Renal cortex interstitium (tissue), 15 donors: ENCODE measurements around the gene DIDO1. TPM values are rescaled to one million over a fixed set of nuclear protein-coding genes. Genes with fewer than 3 reads are reported as not detected.
A peak's percentile ranks its signal among the peaks of the same experiment; 100 is the strongest.

Source experiments
- DNase-seq, 11 donors: peaks; one replicate each; pipeline ENCODE4 v3.0.0-alpha.2; 2013; ENCODE audit warnings: low read depth in 9 of 11, low spot score in 4 of 11; ENCODE audit errors: extremely low read depth in 1 of 11
- long read RNA-seq, 16 experiments: transcript quantifications; one replicate each; lab custom pipeline, GENCODE V29; 2026
- polyA plus RNA-seq, 3 donors: library from polyadenylated mRNA; unstranded; fragments of 120-200 nt; gene quantifications; one replicate each; pipeline ENCODE4 v1.2.1, GENCODE V29; 2013; ENCODE audit not compliant: insufficient read length in 3 of 3

Gene DIDO1
- polyA plus RNA-seq, result 10 to 100 TPM; 61.4 to 74.1 (median 64.5) TPM
- long read RNA-seq, donor 1, partial matches to known transcripts, result 0 of 6 reads
- long read RNA-seq, donor 1, other reads (novel, unspliced or antisense), result 0 of 6 reads
- long read RNA-seq, donor 2, partial matches to known transcripts, result 41 of 44 reads
- long read RNA-seq, donor 2, other reads (novel, unspliced or antisense), result 0 of 44 reads
- long read RNA-seq, donor 3, full-length matches to known transcripts, result 11 of 11 reads
- long read RNA-seq, donor 3, partial matches to known transcripts, result 0 of 11 reads
- long read RNA-seq, donor 3, other reads (novel, unspliced or antisense), result 0 of 11 reads
- long read RNA-seq, donor 4, partial matches to known transcripts, result 60 of 88 reads
- long read RNA-seq, donor 4, other reads (novel, unspliced or antisense), result 24 of 88 reads
- long read RNA-seq, donor 5, transcript DIDO1-202 (6 exons, 2,707 nt), result major isoform, 12 of 102 reads
- long read RNA-seq, donor 5, partial matches to known transcripts, result 90 of 102 reads
- long read RNA-seq, donor 5, other reads (novel, unspliced or antisense), result 0 of 102 reads
- long read RNA-seq, donor 6, transcript DIDO1-202 (6 exons, 2,707 nt), result major isoform, 5 of 19 reads
- long read RNA-seq, donor 6, partial matches to known transcripts, result 10 of 19 reads
- long read RNA-seq, donor 6, other reads (novel, unspliced or antisense), result 0 of 19 reads
- long read RNA-seq, donor 7, full-length matches to known transcripts, result 7 of 12 reads
- long read RNA-seq, donor 7, partial matches to known transcripts, result 5 of 12 reads
- long read RNA-seq, donor 7, other reads (novel, unspliced or antisense), result 0 of 12 reads
- long read RNA-seq, donor 8, full-length matches to known transcripts, result 13 of 180 reads
- long read RNA-seq, donor 8, partial matches to known transcripts, result 118 of 180 reads
- long read RNA-seq, donor 8, other reads (novel, unspliced or antisense), result 49 of 180 reads
- long read RNA-seq, donor 9, transcript DIDO1-202 (6 exons, 2,707 nt), result major isoform, 6 of 74 reads
- long read RNA-seq, donor 9, partial matches to known transcripts, result 39 of 74 reads
- long read RNA-seq, donor 9, other reads (novel, unspliced or antisense), result 28 of 74 reads
- long read RNA-seq, donor 10, partial matches to known transcripts, result 71 of 106 reads
- long read RNA-seq, donor 10, other reads (novel, unspliced or antisense), result 30 of 106 reads
- long read RNA-seq, donor 11, transcript DIDO1-202 (6 exons, 2,707 nt), result major isoform, 6 of 7 reads
- long read RNA-seq, donor 11, partial matches to known transcripts, result 0 of 7 reads
- long read RNA-seq, donor 11, other reads (novel, unspliced or antisense), result 0 of 7 reads
- long read RNA-seq, donor 12, partial matches to known transcripts, result 0 of 3 reads
- long read RNA-seq, donor 12, other reads (novel, unspliced or antisense), result 0 of 3 reads
- long read RNA-seq, donor 13, full-length matches to known transcripts, result 11 of 198 reads
- long read RNA-seq, donor 13, partial matches to known transcripts, result 124 of 198 reads
- long read RNA-seq, donor 13, other reads (novel, unspliced or antisense), result 63 of 198 reads
- long read RNA-seq, donor 14, partial matches to known transcripts, result 0 of 4 reads
- long read RNA-seq, donor 14, other reads (novel, unspliced or antisense), result 0 of 4 reads
- long read RNA-seq, donor 15, partial matches to known transcripts, result 0 of 2 reads
- long read RNA-seq, donor 15, other reads (novel, unspliced or antisense), result 0 of 2 reads
- long read RNA-seq, donor 16, full-length matches to known transcripts, result 18 of 179 reads
- long read RNA-seq, donor 16, partial matches to known transcripts, result 45 of 179 reads
- long read RNA-seq, donor 16, other reads (novel, unspliced or antisense), result 116 of 179 reads

GRCh38 chr20:62926229-62927127 is at the start of gene DIDO1:
DIDO1 (minus strand) TSS chr20:62926505.
- peak in 10 of 11 donors; percentile 68 to 86 (median 80) for DNase-seq

GRCh38 chr20:62975251-62975760 is 49.0 kb upstream of the DIDO1 start:
- no peak for DNase-seq

- DNase-seq, result no peak
These were observed 46.8 kb upstream of the DIDO1 start for GRCh38 chr20:62972845-62973745.

- peak; percentile 60 to 84 (median 76) for DNase-seq
These were observed 45.9 kb upstream of the DIDO1 start for GRCh38 chr20:62971950-62972844.

- DNase-seq, result no peak
These were observed 45.1 kb upstream of the DIDO1 start for GRCh38 chr20:62971211-62971949.

GRCh38 chr20:62970307-62971210 is 44.3 kb upstream of the DIDO1 start:
- no peak for DNase-seq

DNA sequence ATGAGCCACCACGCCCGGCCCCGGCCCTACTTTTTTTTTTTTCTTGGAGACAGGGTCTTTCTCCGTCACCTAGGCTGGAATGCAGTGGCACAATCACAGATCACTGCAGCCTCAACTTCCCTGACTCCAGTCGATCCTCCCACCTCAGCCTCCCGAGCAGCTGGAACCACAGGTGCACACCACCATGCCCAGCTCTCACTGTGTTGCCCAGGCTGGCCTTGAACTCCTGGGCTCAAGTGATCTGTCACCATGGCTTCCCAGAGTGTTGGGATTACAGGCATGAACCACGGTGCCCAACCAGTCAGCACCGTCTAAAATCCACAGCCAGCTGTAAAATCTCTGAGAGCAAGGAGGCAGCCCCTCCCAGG is 43.6 kb upstream of the DIDO1 start:
- no peak for DNase-seq

DNA sequence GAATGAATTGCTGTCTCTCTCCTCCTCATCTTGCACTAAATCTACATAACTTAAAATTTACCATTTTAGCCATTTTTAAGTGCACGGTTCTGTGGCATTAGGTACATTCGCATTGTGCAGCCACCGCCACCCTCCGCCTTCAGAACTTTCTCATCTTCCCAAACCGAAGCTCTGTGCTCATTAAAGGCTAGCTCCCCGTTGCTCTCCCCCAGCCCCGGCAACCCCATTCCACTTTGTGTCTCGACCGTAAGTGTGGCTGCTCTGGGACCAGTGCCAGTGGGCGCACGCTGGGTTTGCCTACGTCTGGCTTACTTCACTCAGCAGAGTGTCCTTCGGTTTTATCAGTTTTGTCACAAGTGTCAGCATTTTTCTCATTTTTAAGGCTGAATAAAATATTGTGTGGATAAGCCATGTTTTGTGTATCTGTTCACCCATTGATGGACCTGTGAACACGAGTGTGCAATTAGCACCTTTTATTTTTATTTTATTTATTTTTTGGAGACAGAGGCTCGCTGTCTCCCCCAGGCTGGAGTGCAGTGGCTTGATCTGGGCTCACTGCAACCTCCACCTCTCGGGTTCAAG is 43.0 kb upstream of the DIDO1 start:
- no peak for DNase-seq

GRCh38 chr20:62968378-62969178 is 42.3 kb upstream of the DIDO1 start:
- no peak for DNase-seq

- no peak for DNase-seq
These were observed 41.5 kb upstream of the DIDO1 start for GRCh38 chr20:62967628-62968351.

GRCh38 chr20:62967149-62967501 is 40.8 kb upstream of the DIDO1 start:
- DNase-seq, result no peak
